Measurements from ENCODE around the gene ATN1. TPM values are rescaled to one million over a fixed set of nuclear protein-coding genes. Genes with fewer than 3 reads are reported as not detected.

ATN1 gene
- total and polyA plus RNA-seq, 2 of the 4 experiments (the other 2 are of a cell fraction), result 3.4 to 58.7 TPM

DNA sequence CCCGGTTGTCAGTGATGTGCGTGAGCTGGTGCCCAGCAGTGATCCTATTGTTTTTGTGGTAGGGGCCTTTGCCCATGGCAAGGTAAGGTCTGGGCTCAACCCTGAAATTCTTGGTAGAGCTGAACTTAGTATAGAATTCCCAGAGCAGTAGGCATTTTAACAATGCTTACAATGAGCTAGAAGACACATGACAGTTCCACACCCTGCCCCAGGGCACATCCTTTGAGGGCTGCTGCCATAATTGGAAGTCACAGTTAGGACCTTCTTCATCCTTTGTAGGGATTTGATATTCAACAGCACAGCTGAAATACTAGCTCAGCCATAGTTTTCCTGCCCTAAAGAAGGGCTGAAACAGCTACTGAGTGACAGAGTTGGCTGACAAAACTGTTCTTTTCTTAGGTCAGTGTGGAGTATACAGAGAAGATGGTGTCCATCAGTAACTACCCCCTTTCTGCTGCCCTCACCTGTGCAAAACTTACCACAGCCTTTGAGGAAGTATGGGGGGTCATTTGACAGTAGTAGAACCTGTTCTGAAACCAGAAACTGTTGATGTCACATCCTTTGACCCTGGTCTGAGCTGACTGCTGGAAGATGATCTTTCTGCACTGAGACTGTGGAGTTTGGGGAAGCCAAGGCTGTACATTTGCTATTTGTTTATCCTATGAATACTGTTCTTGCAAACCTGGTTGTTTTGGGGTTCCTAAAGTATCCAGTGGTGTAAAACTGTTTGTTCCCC is 47.7 kb downstream of the ATN1 start:
- intact Hi-C loops (cut with micrococcal nuclease), result no loop called here
- in situ Hi-C loops (cut with MboI; ENCODE audit: low sequenced_read_pairs), result no loop called here
- DNase-seq (no peak), ATAC-seq (ENCODE audit: low read depth) (no peak)
- no peaks in the 10 kb centered on the region for H3K4me1 ChIP-seq (ENCODE audit: control insufficient read depth, insufficient read depth, low read length)
- no peak overlapping the region for H3K9ac ChIP-seq (ENCODE audit: low read depth, low read length)
- no TSS peak for BruUV-seq (replicated peaks)
- H3K36me3 ChIP-seq (ENCODE audit: control insufficient read depth, insufficient read depth, low read length), result peaks cover 51% of the 10 kb centered on the region
- H2AK5ac ChIP-seq (ENCODE audit: low read depth, low read length), result no peak overlapping the region
- no peak overlapping the region; the same call in 2 of the 3 replicates for H2BK15ac ChIP-seq (ENCODE audit: low read depth, low read length)
- dilution Hi-C loops (cut with HindIII; ENCODE audit: low sequenced_read_pairs, unreplicated experiment), result no loop called here
- ChIA-PET POLR2A (ENCODE audit: unreplicated experiment) (interaction anchor here (0.6 kb wide), 1 partner anchor 10 kb away, joined by 6 read pairs; no protein-coding TSS in a partner anchor), CTCF (interaction anchor here (0.6 kb wide), 1 partner anchor 105 kb away, joined by 3 read pairs; no protein-coding TSS in a partner anchor)
- no peak overlapping the region for H2AFZ ChIP-seq (replicated peaks; ENCODE audit: low read length, poor library complexity)
- no peak overlapping the region for H3K27ac ChIP-seq (ENCODE audit: insufficient read depth, low read length)
- H4K8ac ChIP-seq (ENCODE audit: low read depth in 2 of 2, low read length in 2 of 2), result no peak overlapping the region
- no peak overlapping the region for H2AK9ac ChIP-seq (replicated peaks; ENCODE audit: low read depth, low read length, poor library complexity)
- H3K18ac ChIP-seq (ENCODE audit: low read depth, low read length), result no peak overlapping the region
- no peak overlapping the region for H4K5ac ChIP-seq (ENCODE audit: low read depth, low read length)
- no peak overlapping the region for H2BK120ac ChIP-seq (ENCODE audit: low read depth, low read length)
- H3K79me1 ChIP-seq (ENCODE audit: low read depth in 1 of 2, low read length in 2 of 2), result peaks cover 16 to 37% of the 10 kb centered on the region in 2 experiments
- no peak overlapping the region for H3K4me3 ChIP-seq (ENCODE audit: insufficient read depth, low read depth, low read length)
- no peak overlapping the region for H2BK20ac ChIP-seq (ENCODE audit: low read depth, low read length)
- no peak overlapping the region for H3K23ac ChIP-seq (ENCODE audit: low read depth, low read length)
- WGBS, 2 experiments (ENCODE audit: extremely low coverage in 2 of 2, insufficient read length in 1 of 2), result no CpG with 5 or more reads among the region's 2 CpGs
- no peak overlapping the region for H4K91ac ChIP-seq (ENCODE audit: insufficient read depth, low read depth, low read length)
- no peak overlapping the region for H2BK5ac ChIP-seq (ENCODE audit: low read depth, low read length, poor library complexity, severe bottlenecking)
- no peak overlapping the region for H3K14ac ChIP-seq (replicated peaks; ENCODE audit: low read depth, low read length)
- H3K27me3 ChIP-seq (ENCODE audit: control insufficient read depth, insufficient read depth, low read length), result no peaks in the 10 kb centered on the region
- H3K56ac ChIP-seq (ENCODE audit: extremely low read depth, insufficient read depth, low read length), result no peak overlapping the region
- H3K9me3 ChIP-seq (ENCODE audit: control insufficient read depth, insufficient read depth, low read length), result no peaks in the 10 kb centered on the region
- no peaks in the 10 kb centered on the region for H4K20me1 ChIP-seq (ENCODE audit: insufficient read depth, low read length)
- peaks cover 3% of the 10 kb centered on the region; the same call in 1 of the 2 replicates for H3K9me1 ChIP-seq (ENCODE audit: insufficient read depth, low read length)
- TF ChIP-seq, protein P1, sequence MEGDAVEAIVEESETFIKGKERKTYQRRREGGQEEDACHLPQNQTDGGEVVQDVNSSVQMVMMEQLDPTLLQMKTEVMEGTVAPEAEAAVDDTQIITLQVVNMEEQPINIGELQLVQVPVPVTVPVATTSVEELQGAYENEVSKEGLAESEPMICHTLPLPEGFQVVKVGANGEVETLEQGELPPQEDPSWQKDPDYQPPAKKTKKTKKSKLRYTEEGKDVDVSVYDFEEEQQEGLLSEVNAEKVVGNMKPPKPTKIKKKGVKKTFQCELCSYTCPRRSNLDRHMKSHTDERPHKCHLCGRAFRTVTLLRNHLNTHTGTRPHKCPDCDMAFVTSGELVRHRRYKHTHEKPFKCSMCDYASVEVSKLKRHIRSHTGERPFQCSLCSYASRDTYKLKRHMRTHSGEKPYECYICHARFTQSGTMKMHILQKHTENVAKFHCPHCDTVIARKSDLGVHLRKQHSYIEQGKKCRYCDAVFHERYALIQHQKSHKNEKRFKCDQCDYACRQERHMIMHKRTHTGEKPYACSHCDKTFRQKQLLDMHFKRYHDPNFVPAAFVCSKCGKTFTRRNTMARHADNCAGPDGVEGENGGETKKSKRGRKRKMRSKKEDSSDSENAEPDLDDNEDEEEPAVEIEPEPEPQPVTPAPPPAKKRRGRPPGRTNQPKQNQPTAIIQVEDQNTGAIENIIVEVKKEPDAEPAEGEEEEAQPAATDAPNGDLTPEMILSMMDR (conservative IDR thresholded peaks at IDR 0.05; ENCODE audit: low read depth, low read length), result no peak
- TF ChIP-seq MAFK (IDR thresholded peaks at IDR 0.05; ENCODE audit: low read depth, low read length) (no peak), MAZ (IDR thresholded peaks at IDR 0.05; ENCODE audit: borderline replicate concordance, low read depth, low read length) (no peak), CHD1 (IDR thresholded peaks at IDR 0.05; ENCODE audit: low read depth, low read length) (no peak), NFE2L2 (IDR thresholded peaks at IDR 0.05; ENCODE audit: low read depth, low read length) (no peak), MXI1 (IDR thresholded peaks at IDR 0.05; ENCODE audit: borderline replicate concordance, low read depth, low read length) (no peak), POLR2A (IDR thresholded peaks at IDR 0.05; ENCODE audit: low read depth, low read length) (no peak), RFX5 (IDR thresholded peaks at IDR 0.05; ENCODE audit: low read depth, low read length) (no peak), SMC3 (IDR thresholded peaks at IDR 0.05; ENCODE audit: low read depth, low read length) (no peak), RCOR1 (IDR thresholded peaks at IDR 0.05; ENCODE audit: insufficient replicate concordance, low read length) (no peak), FOS (IDR thresholded peaks at IDR 0.05; ENCODE audit: low read depth, low read length) (no peak), CEBPB (IDR thresholded peaks at IDR 0.05; ENCODE audit: low read depth, low read length) (no peak)
- TF ChIP-seq, protein P2, sequence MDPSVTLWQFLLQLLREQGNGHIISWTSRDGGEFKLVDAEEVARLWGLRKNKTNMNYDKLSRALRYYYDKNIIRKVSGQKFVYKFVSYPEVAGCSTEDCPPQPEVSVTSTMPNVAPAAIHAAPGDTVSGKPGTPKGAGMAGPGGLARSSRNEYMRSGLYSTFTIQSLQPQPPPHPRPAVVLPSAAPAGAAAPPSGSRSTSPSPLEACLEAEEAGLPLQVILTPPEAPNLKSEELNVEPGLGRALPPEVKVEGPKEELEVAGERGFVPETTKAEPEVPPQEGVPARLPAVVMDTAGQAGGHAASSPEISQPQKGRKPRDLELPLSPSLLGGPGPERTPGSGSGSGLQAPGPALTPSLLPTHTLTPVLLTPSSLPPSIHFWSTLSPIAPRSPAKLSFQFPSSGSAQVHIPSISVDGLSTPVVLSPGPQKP (IDR thresholded peaks at IDR 0.05; ENCODE audit: borderline replicate concordance, low read depth, low read length), result no peak
- no peak overlapping the region for H3K4ac ChIP-seq (ENCODE audit: low read depth, low read length)
- H3K4me2 ChIP-seq (ENCODE audit: low read depth, low read length), result no peak overlapping the region

Data from IMR-90 (cell line).